ENCODE data around the gene CD74. TPM values are rescaled to one million over a fixed set of nuclear protein-coding genes. Genes with fewer than 3 reads are reported as not detected.

Gene CD74
- total RNA-seq, 1 experiment from 2014 or later = 19.5 TPM

GRCh38 chr5:150394131-150394530, 18.6 kb downstream of the CD74 start:
- H4K91ac ChIP-seq (ENCODE audit: insufficient read length, low read depth, low read length) = no peak overlapping the region
- Mint-ChIP-seq H3K27me3 (ENCODE audit: low read depth) (no peaks in the 10 kb centered on the region; the same call in 1 of the 2 replicates), H3K36me3 (ENCODE audit: insufficient read depth in 1 of 3, low read depth in 3 of 3) (peaks cover 55 to 94% (median 81%) of the 10 kb centered on the region in 3 experiments)

More at GRCh38 chr5:150394131-150394530, 18.6 kb downstream of the CD74 start:
- Histone ChIP-seq H2BK20ac (ENCODE audit: low read depth, low read length, poor library complexity, severe bottlenecking) (no peak overlapping the region), H2AFZ (ENCODE audit: low read length) (no peak overlapping the region), H3K4me2 (ENCODE audit: insufficient read depth, insufficient read length, low read length) (no peak overlapping the region), H3K14ac (ENCODE audit: insufficient read depth, low read length) (no peak overlapping the region), H4K5ac (ENCODE audit: insufficient read length, low read depth, low read length) (no peak overlapping the region), H2BK5ac (ENCODE audit: insufficient read length, low read length) (no peak overlapping the region), H2AK5ac (ENCODE audit: insufficient read length, low read length) (no peak overlapping the region), H3K4ac (ENCODE audit: low read depth, low read length) (no peak overlapping the region), H4K8ac (replicated peaks; ENCODE audit: insufficient read length, low read depth, low read length) (no peak overlapping the region), H3K9me3 (ENCODE audit: control insufficient read depth, low read depth, low read length) (no peaks in the 10 kb centered on the region), H4K20me1 (ENCODE audit: control insufficient read depth, insufficient read depth, insufficient read length) (no peaks in the 10 kb centered on the region), H3K79me2 (ENCODE audit: insufficient read depth, low read length) (no peaks in the 10 kb centered on the region), H2BK12ac (ENCODE audit: insufficient read length, low read depth, low read length) (no peak overlapping the region), H3K4me1 (ENCODE audit: insufficient read depth, low read length) (no peaks in the 10 kb centered on the region), H3T11ph (ENCODE audit: low read length) (no peak overlapping the region), H3K27ac (ENCODE audit: insufficient read length, low read depth, low read length) (no peak overlapping the region), H2BK120ac (ENCODE audit: low read depth, low read length, poor library complexity, severe bottlenecking) (no peak overlapping the region), H3K79me1 (ENCODE audit: insufficient read depth, low read depth, low read length, poor library complexity, severe bottlenecking) (no peaks in the 10 kb centered on the region), H3K23ac (ENCODE audit: insufficient read length, low read depth, low read length) (no peak overlapping the region), H3K23me2 (ENCODE audit: insufficient read length, low read depth, low read length, poor library complexity, severe bottlenecking) (no peaks in the 10 kb centered on the region), H3K9ac (ENCODE audit: extremely low read depth, insufficient read length, low read length) (no peak overlapping the region), H3K18ac (ENCODE audit: insufficient read length, low read depth, low read length) (no peak overlapping the region), H3K56ac (ENCODE audit: insufficient read length, low read depth, low read length) (no peak overlapping the region), H2BK15ac (ENCODE audit: low read depth, low read length) (no peak overlapping the region), H3K27me3 (ENCODE audit: insufficient read depth, low read length) (no peaks in the 10 kb centered on the region)
- no peak for TF ChIP-seq CTCF (conservative IDR thresholded peaks at IDR 0.05)
- Mint-ChIP-seq H3K4me1 (no peaks in the 10 kb centered on the region), H3K9me3 (no peaks in the 10 kb centered on the region), H3K27ac (no peak overlapping the region), H3K4me3 (no peak overlapping the region)
- DNase-seq = no peak
- no CpG with 5 or more reads among the region's 3 CpGs for whole genome bisulfite sequencing (ENCODE audit: extremely low coverage, insufficient read length, low lambda C conversion rate)
